Loucy (cell line): ENCODE data around the gene DRC7.

Experiments used
- H2AFZ ChIP-seq: fragments of 200-600 bp; sonication (generic); 2 replicates; pipeline ENCODE4 v1.6.0; 2016; ENCODE audit warnings: antibody characterized with exemption, mild to moderate bottlenecking, low read length, moderate library complexity
- H3F3A ChIP-seq: fragments of 200-600 bp; 2 replicates; pipeline ENCODE4 v1.6.0; 2016; ENCODE audit warnings: antibody characterized with exemption, low read depth, mild to moderate bottlenecking
- H3K27me3 ChIP-seq: fragments of 200-600 bp; sonication (generic); 2 replicates; pipeline ENCODE4 v1.6.1; 2014; ENCODE audit warnings: low read length, mild to moderate bottlenecking; ENCODE audit not compliant: insufficient read depth, poor library complexity, severe bottlenecking
- H3K36me3 ChIP-seq: fragments of 200-600 bp; sonication (generic); 2 replicates; pipeline ENCODE4 v1.6.1; 2016; ENCODE audit warnings: low read length; ENCODE audit not compliant: insufficient read depth
- H3K4me1 ChIP-seq: fragments of 200-600 bp; sonication (generic); 2 replicates; pipeline ENCODE4 v1.5.1; 2014; ENCODE audit warnings: low read length, mild to moderate bottlenecking; ENCODE audit not compliant: insufficient read depth, poor library complexity, severe bottlenecking
- H3K4me2 ChIP-seq: fragments of 200-600 bp; sonication (generic); 2 replicates; pipeline ENCODE4 v1.6.0; 2014; ENCODE audit warnings: antibody characterized with exemption, low read length, low read depth, mild to moderate bottlenecking; ENCODE audit not compliant: poor library complexity, severe bottlenecking
- H3K4me3 ChIP-seq: fragments of 200-600 bp; sonication (generic); 2 replicates; pipeline ENCODE4 v1.5.1; 2014; ENCODE audit warnings: low read length, mild to moderate bottlenecking, mixed read lengths; ENCODE audit not compliant: poor library complexity, severe bottlenecking
- H3K79me2 ChIP-seq: fragments of 200-600 bp; sonication (generic); 2 replicates; pipeline ENCODE4 v1.6.1; 2014; ENCODE audit warnings: low read length; ENCODE audit not compliant: insufficient read depth
- H3K9ac ChIP-seq: fragments of 200-600 bp; sonication (generic); 2 replicates; pipeline ENCODE4 v1.6.0; 2014; ENCODE audit warnings: mild to moderate bottlenecking, low read depth, low read length, moderate library complexity; ENCODE audit not compliant: poor library complexity, severe bottlenecking
- H3K9me2 ChIP-seq: fragments of 200-600 bp; sonication (generic); replicated peaks from 2 replicates; pipeline ENCODE4 v1.6.1; 2016; ENCODE audit warnings: low read depth, low read length, mixed read lengths
- H3K9me3 ChIP-seq: fragments of 200-600 bp; sonication (generic); 2 replicates; pipeline ENCODE4 v1.6.1; 2014; ENCODE audit warnings: mild to moderate bottlenecking, antibody characterized with exemption, low read length, low read depth; ENCODE audit not compliant: insufficient read depth
- H4K20me1 ChIP-seq: fragments of 200-600 bp; sonication (generic); 2 replicates; pipeline ENCODE4 v1.6.0; 2014; ENCODE audit warnings: antibody characterized with exemption, low read length, mild to moderate bottlenecking; ENCODE audit not compliant: insufficient read depth, poor library complexity, severe bottlenecking
- EZH2phosphoT487 ChIP-seq: fragments of 200-600 bp; IDR thresholded peaks from 2 replicates; pipeline ENCODE4 v1.6.1; 2018; ENCODE audit warnings: antibody characterized with exemption, mild to moderate bottlenecking, moderate library complexity, borderline replicate concordance
- TF ChIP-seq, protein P1 (sequence below): fragments of 200-600 bp; sonication (generic); conservative IDR thresholded peaks from 2 replicates; pipeline ENCODE4 v1.5.1; 2014; ENCODE audit warnings: mild to moderate bottlenecking, antibody characterized with exemption, low read length

Gene DRC7

DNA sequence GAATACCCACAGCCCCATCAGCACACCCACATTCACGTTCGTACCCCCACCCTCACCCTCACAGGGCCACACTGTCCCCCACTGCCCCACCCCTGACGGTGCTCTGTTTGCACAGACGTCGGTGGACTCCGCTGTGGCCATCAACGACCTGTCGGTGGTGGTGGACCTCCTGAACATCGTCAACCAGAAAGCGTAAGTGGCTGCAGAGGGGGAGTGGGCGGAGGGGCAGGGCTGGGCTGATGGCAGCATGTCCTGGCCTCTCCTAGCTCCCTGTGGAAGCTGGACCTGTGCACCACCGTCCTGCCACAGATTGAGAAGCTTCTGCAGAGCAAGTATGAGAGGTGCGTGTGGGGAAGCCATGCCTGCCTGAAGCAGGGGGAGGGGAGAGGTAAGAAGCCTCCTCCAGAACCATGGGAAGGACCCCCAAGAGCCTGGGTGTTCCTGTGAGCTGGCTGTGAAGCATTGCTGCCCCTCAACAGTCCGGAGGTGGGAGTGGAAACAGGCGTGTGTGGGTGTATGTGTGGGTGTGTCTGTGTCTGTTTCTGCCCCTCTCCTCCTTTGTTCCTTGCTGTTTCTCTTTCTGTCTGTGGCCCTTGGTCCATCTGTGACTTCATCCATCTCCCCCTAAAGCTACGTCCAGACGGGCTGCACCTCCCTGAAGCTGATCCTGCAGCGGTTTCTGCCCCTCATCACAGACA lies 61.3 kb downstream of the DRC7 start:
- Histone ChIP-seq H3K4me3 (no peak overlapping the region), H3K79me2 (no peaks in the 10 kb centered on the region), H3K4me2 (no peak overlapping the region), H3K27me3 (no peaks in the 10 kb centered on the region), H3K9me2 (no peaks in the 10 kb centered on the region), H3F3A (no peaks in the 10 kb centered on the region), H3K9me3 (no peaks in the 10 kb centered on the region), H2AFZ (no peak overlapping the region), H3K36me3 (peaks cover 10% of the 10 kb centered on the region; the same call in 1 of the 2 replicates), H3K9ac (no peak overlapping the region), H4K20me1 (no peaks in the 10 kb centered on the region), H3K4me1 (no peaks in the 10 kb centered on the region)
- TF ChIP-seq, protein P1, sequence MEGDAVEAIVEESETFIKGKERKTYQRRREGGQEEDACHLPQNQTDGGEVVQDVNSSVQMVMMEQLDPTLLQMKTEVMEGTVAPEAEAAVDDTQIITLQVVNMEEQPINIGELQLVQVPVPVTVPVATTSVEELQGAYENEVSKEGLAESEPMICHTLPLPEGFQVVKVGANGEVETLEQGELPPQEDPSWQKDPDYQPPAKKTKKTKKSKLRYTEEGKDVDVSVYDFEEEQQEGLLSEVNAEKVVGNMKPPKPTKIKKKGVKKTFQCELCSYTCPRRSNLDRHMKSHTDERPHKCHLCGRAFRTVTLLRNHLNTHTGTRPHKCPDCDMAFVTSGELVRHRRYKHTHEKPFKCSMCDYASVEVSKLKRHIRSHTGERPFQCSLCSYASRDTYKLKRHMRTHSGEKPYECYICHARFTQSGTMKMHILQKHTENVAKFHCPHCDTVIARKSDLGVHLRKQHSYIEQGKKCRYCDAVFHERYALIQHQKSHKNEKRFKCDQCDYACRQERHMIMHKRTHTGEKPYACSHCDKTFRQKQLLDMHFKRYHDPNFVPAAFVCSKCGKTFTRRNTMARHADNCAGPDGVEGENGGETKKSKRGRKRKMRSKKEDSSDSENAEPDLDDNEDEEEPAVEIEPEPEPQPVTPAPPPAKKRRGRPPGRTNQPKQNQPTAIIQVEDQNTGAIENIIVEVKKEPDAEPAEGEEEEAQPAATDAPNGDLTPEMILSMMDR: no peak
- no peak for TF ChIP-seq EZH2phosphoT487

DNA sequence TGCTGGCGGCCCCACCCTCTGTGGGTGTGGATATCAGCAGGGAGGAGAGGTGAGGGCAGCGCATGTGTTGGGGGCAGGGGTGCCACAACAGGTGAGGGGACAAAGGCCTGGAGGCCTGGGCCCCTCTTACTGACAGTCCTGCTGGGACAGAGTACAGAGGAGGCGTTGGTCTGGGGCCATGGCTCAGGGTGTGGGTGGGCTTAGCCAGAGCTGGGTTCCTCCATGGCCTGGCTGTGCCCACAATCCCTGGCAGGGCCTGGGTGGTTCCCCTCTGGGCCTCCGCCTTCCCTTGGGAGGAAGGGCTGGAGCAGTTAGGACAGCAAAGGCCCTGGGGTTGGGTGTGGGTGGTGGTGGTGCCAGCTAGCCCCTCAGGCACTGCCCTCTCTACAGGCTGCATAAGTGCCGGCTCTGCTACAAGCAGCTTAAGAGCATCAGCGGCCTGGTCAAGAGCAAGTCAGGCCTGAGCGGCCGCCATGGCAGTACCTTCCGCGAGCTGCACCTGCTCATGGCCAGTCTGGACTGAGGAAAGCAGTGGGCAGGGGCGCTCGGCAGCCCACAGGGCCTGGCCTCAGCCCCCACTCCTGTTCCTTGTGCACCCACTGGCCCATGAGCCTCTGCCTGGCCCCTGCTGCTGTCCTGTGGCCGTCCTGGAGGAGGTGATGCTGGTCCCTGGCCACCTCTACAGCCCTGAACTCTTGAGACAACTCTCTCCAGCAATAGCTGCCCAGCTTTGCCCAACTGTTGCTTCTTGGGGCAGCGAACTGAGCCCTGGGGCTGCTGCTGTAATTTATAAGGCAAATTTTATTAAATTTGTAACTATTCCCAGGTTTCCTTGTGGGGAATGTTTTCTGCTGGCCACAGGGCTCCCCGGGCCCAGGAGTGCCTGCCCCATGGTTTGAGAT lies 62.1 kb downstream of the DRC7 start:
- Histone ChIP-seq H3K9me2 (no peaks in the 10 kb centered on the region), H3K4me3 (no peak overlapping the region), H3K79me2 (no peaks in the 10 kb centered on the region), H3K9me3 (no peaks in the 10 kb centered on the region), H4K20me1 (no peaks in the 10 kb centered on the region), H3K4me1 (no peaks in the 10 kb centered on the region), H3F3A (no peaks in the 10 kb centered on the region), H3K36me3 (peaks cover 9% of the 10 kb centered on the region; the same call in 1 of the 2 replicates), H3K27me3 (no peaks in the 10 kb centered on the region), H3K9ac (no peak overlapping the region), H2AFZ (no peak overlapping the region), H3K4me2 (no peak overlapping the region)
- no peak for TF ChIP-seq EZH2phosphoT487
- TF ChIP-seq, protein P1: no peak

DNA sequence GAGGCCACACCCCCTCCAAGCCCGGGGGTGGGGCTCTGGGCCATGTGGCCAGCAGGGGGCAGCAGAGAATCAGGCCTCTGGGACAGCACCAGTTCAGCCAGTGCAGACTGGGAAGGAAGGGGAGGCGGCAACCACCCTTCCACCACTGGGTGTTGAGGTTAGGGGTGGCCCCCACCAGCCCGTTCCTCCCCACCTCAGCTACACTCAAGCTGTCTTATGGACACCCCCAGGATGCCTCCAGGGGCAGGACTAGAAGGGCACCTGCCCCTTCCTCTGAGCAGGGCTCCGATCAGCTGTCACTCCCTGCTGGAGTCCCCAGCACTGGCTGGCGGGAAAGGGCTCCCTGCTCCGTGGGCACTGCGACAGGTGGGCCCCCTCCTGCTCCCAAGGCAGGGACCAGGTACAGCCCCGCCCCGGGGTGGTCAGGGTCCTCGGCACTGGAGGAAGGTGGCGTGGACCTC lies 62.8 kb downstream of the DRC7 start:
- Histone ChIP-seq H3K4me2 (no peak overlapping the region), H3K4me1 (no peaks in the 10 kb centered on the region), H3K4me3 (no peak overlapping the region), H2AFZ (no peak overlapping the region), H3K9me2 (no peaks in the 10 kb centered on the region), H3K9ac (no peak overlapping the region), H3F3A (no peaks in the 10 kb centered on the region), H4K20me1 (no peaks in the 10 kb centered on the region), H3K27me3 (no peaks in the 10 kb centered on the region), H3K9me3 (no peaks in the 10 kb centered on the region), H3K36me3 (peaks cover 4% of the 10 kb centered on the region; the same call in 1 of the 2 replicates), H3K79me2 (no peaks in the 10 kb centered on the region)
- TF ChIP-seq, protein P1: peak; percentile 87
- no peak for TF ChIP-seq EZH2phosphoT487
